H9 (cell line): ENCODE measurements around the gene ZNF354C. TPM values are rescaled to one million over a fixed set of nuclear protein-coding genes. Genes with fewer than 3 reads are reported as not detected.

Experiments used
- DNase-seq: peaks from one replicate; pipeline ENCODE4 v3.0.0-alpha.2; 2017
- H2AFZ ChIP-seq: one replicate; pipeline ENCODE4 v1.6.1; 2013; ENCODE audit warnings: mild to moderate bottlenecking, low read length, control low read depth, moderate library complexity
- H2AK5ac ChIP-seq: 2 replicates; pipeline ENCODE4 v1.6.1; 2013; ENCODE audit warnings: low read length, control low read depth, mixed read lengths; ENCODE audit not compliant: insufficient read length
- H2BK120ac ChIP-seq: one replicate; pipeline ENCODE4 v1.6.1; 2013; ENCODE audit warnings: low read depth, mild to moderate bottlenecking, low read length, control low read depth, inconsistent platforms; ENCODE audit not compliant: poor library complexity, severe bottlenecking
- H2BK12ac ChIP-seq: 2 replicates; pipeline ENCODE4 v1.6.1; 2013; ENCODE audit warnings: low read length, control low read depth, mixed read lengths, low read depth; ENCODE audit not compliant: insufficient read length
- H2BK15ac ChIP-seq: 2 replicates; pipeline ENCODE4 v1.6.1; 2013; ENCODE audit warnings: low read depth, low read length, control low read depth
- H2BK20ac ChIP-seq: one replicate; pipeline ENCODE4 v1.6.1; 2013; ENCODE audit warnings: low read depth, mild to moderate bottlenecking, low read length, control low read depth, inconsistent platforms; ENCODE audit not compliant: poor library complexity, severe bottlenecking
- H2BK5ac ChIP-seq: 2 replicates; pipeline ENCODE4 v1.6.1; 2013; ENCODE audit warnings: low read length, control low read depth, mixed read lengths; ENCODE audit not compliant: insufficient read length
- H3K14ac ChIP-seq: 2 replicates; pipeline ENCODE4 v1.6.1; 2013; ENCODE audit warnings: low read length, control low read depth; ENCODE audit not compliant: insufficient read depth
- H3K18ac ChIP-seq: 2 replicates; pipeline ENCODE4 v1.6.1; 2013; ENCODE audit warnings: low read depth, mild to moderate bottlenecking, mixed read lengths, low read length, control low read depth; ENCODE audit not compliant: insufficient read length
- H3K23ac ChIP-seq: 2 replicates; pipeline ENCODE4 v1.6.1; 2013; ENCODE audit warnings: low read length, control low read depth, mixed read lengths, low read depth; ENCODE audit not compliant: insufficient read length
- H3K23me2 ChIP-seq: 2 replicates; pipeline ENCODE4 v1.6.1; 2013; ENCODE audit warnings: low read depth, mild to moderate bottlenecking, mixed read lengths, low read length, control low read depth; ENCODE audit not compliant: insufficient read length, poor library complexity, severe bottlenecking
- H3K27ac ChIP-seq: 2 replicates; pipeline ENCODE4 v1.5.1; 2013; ENCODE audit warnings: low read length, control low read depth, mixed read lengths, low read depth; ENCODE audit not compliant: insufficient read length
- H3K27me3 ChIP-seq: 2 replicates; pipeline ENCODE4 v1.6.1; 2013; ENCODE audit warnings: low read length, control low read depth, inconsistent platforms; ENCODE audit not compliant: insufficient read depth
- H3K4ac ChIP-seq: 2 replicates; pipeline ENCODE4 v1.6.1; 2013; ENCODE audit warnings: low read depth, mild to moderate bottlenecking, control low read depth, inconsistent platforms, low read length, moderate library complexity
- H3K4me1 ChIP-seq: 2 replicates; pipeline ENCODE4 v1.6.1; 2013; ENCODE audit warnings: low read length, control low read depth, inconsistent platforms; ENCODE audit not compliant: insufficient read depth
- H3K4me2 ChIP-seq: 2 replicates; pipeline ENCODE4 v1.6.1; 2013; ENCODE audit warnings: low read length, control low read depth, mixed read lengths; ENCODE audit not compliant: insufficient read length, insufficient read depth
- H3K56ac ChIP-seq: 2 replicates; pipeline ENCODE4 v1.6.1; 2013; ENCODE audit warnings: low read depth, mild to moderate bottlenecking, mixed read lengths, low read length, control low read depth; ENCODE audit not compliant: insufficient read length
- H3K79me1 ChIP-seq: 2 replicates; pipeline ENCODE4 v1.6.1; 2013; ENCODE audit warnings: low read depth, mild to moderate bottlenecking, moderate library complexity, low read length, control low read depth, inconsistent platforms; ENCODE audit not compliant: insufficient read depth, poor library complexity, severe bottlenecking
- H3K79me2 ChIP-seq: 2 replicates; pipeline ENCODE4 v1.6.1; 2013; ENCODE audit warnings: low read length, control low read depth, inconsistent platforms; ENCODE audit not compliant: insufficient read depth
- H3K9ac ChIP-seq: 2 replicates; pipeline ENCODE4 v1.6.1; 2013; ENCODE audit warnings: low read length, control low read depth, mixed read lengths; ENCODE audit not compliant: insufficient read length; ENCODE audit errors: extremely low read depth
- H3K9me3 ChIP-seq: one replicate; pipeline ENCODE4 v1.6.1; 2013; ENCODE audit warnings: low read depth, low read length, inconsistent platforms; ENCODE audit not compliant: control insufficient read depth
- H3T11ph ChIP-seq: one replicate; pipeline ENCODE4 v1.6.1; 2013; ENCODE audit warnings: mild to moderate bottlenecking, low read length, control low read depth, inconsistent platforms
- H4K20me1 ChIP-seq: one replicate; pipeline ENCODE4 v1.6.1; 2013; ENCODE audit not compliant: control insufficient read depth, insufficient read length, insufficient read depth
- H4K5ac ChIP-seq: 2 replicates; pipeline ENCODE4 v1.6.1; 2013; ENCODE audit warnings: low read depth, mild to moderate bottlenecking, mixed read lengths, low read length, control low read depth; ENCODE audit not compliant: insufficient read length
- H4K8ac ChIP-seq: replicated peaks from 2 replicates; pipeline ENCODE4 v1.6.1; 2013; ENCODE audit warnings: low read length, control low read depth, mixed read lengths, low read depth; ENCODE audit not compliant: insufficient read length
- H4K91ac ChIP-seq: 2 replicates; pipeline ENCODE4 v1.6.1; 2013; ENCODE audit warnings: low read depth, mild to moderate bottlenecking, moderate library complexity, mixed read lengths, low read length, control low read depth; ENCODE audit not compliant: insufficient read length
- H3K27ac Mint-ChIP-seq, 3 experiments: 2 replicates in 2 of 3; 3 replicates in 1 of 3; pipeline ENCODE4 v1.8.0; 2020 to 2021; ENCODE audit warnings: mixed read lengths in 3 of 3, mild to moderate bottlenecking in 1 of 3, moderate library complexity in 1 of 3
- H3K27me3 Mint-ChIP-seq: 2 replicates; pipeline ENCODE4 v1.8.0; 2021; ENCODE audit warnings: low read depth, mild to moderate bottlenecking, moderate library complexity, mixed read lengths
- H3K36me3 Mint-ChIP-seq, 3 experiments: 2 replicates in 2 of 3; 3 replicates in 1 of 3; pipeline ENCODE4 v1.8.0; 2020 to 2021; ENCODE audit warnings: low read depth in 3 of 3, mixed read lengths in 3 of 3; ENCODE audit not compliant: insufficient read depth in 1 of 3
- H3K4me1 Mint-ChIP-seq, 2 experiments: 2 replicates each; pipeline ENCODE4 v1.8.0; 2020; ENCODE audit warnings: mixed read lengths in 2 of 2
- H3K4me3 Mint-ChIP-seq, 2 experiments: 2 replicates in 1 of 2; 3 replicates in 1 of 2; pipeline ENCODE4 v1.8.0; 2020 to 2021; ENCODE audit warnings: mild to moderate bottlenecking in 2 of 2, mixed read lengths in 2 of 2, moderate library complexity in 1 of 2
- H3K9me3 Mint-ChIP-seq, 2 experiments: 2 replicates in 1 of 2; 3 replicates in 1 of 2; pipeline ENCODE4 v1.8.0; 2020; ENCODE audit warnings: mild to moderate bottlenecking in 2 of 2, mixed read lengths in 2 of 2, moderate library complexity in 1 of 2
- WGBS: extraction: QIAGEN DNeasy Blood & Tissue Kit; methylation state at CpG from one replicate; pipeline ENCODE4 v1.1.7; 2013; ENCODE audit warnings: missing lambda C conversion rate, low lambda C conversion rate, mixed read lengths; ENCODE audit not compliant: insufficient read length; ENCODE audit errors: extremely low coverage; 5-methylcytosine and 5-hydroxymethylcytosine counted together
- total RNA-seq: library from RNA; stranded (reverse); gene quantifications from 2 replicates; pipeline ENCODE4 v1.2.1, GENCODE V29; 2021
- TF ChIP-seq, protein P1 (sequence below): fragments of 200-600 bp; sonication (generic); conservative IDR thresholded peaks from 3 replicates; pipeline ENCODE4 v1.8.0; 2021; ENCODE audit warnings: antibody characterized with exemption, mild to moderate bottlenecking

ZNF354C gene
- total RNA-seq, 1 experiment from 2014 or later: 5.4 TPM

DNA sequence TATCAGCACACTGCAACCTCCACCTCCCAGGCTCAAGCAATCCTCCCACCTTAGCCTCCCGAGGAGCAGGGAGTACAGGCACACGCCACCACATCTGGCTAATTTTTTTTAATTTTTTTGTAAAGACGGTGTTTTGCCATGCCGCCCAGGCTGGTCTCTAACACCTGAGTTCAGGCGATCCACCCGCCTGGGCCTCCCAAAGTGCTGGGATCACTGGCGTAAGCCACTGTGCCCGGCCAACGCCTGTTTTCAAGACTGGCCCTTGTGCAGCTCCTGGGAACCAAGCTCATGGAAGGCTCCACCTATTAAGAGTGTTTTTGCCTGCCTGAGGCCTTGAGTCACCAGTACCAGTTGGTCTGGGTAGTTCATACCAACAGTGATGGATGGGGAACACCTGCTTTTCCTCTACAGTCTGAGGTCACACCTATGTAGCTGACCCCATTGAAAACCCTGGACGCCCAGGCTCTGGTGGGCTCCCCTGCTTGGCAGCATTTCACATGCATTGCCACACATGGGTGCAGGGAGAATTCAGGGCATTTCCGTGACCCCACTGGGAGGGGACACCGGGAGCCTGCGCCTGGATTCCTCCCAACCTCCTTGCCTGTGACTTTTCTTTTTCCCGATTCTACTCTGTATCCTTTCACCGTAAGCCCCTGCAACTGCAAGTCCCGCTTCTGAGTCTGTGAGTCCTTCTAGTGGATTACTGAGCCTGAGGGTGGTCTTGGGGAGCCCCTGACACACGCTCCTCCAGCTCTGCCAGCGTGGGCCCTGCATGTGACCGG is 63.5 kb downstream of the ZNF354C start:
- no peaks in the 10 kb centered on the region for H3K79me2 ChIP-seq
- H3T11ph ChIP-seq: no peak overlapping the region
- no peak overlapping the region for H3K14ac ChIP-seq
- H2AFZ ChIP-seq: no peak overlapping the region
- DNase-seq: no peak
- no peak overlapping the region for H3K4me2 ChIP-seq
- H3K9ac ChIP-seq: no peak overlapping the region
- Mint-ChIP-seq H3K27me3 (no peaks in the 10 kb centered on the region), H3K9me3 (peaks cover 27 to 79% of the 10 kb centered on the region in 2 experiments), H3K4me3 (no peak overlapping the region), H3K4me1 (no peaks in the 10 kb centered on the region), H3K36me3 (peaks cover 0 to 12% (median 2%) of the 10 kb centered on the region in 3 experiments; a peak in 6 of 7 replicates), H3K27ac (no peak overlapping the region)
- H3K4ac ChIP-seq: no peak overlapping the region
- H3K23ac ChIP-seq: no peak overlapping the region
- no peak overlapping the region for H2BK12ac ChIP-seq
- WGBS: no CpG with 5 or more reads among the region's 19 CpGs
- no peaks in the 10 kb centered on the region for H3K79me1 ChIP-seq
- no peaks in the 10 kb centered on the region for H3K23me2 ChIP-seq
- TF ChIP-seq, protein P1, sequence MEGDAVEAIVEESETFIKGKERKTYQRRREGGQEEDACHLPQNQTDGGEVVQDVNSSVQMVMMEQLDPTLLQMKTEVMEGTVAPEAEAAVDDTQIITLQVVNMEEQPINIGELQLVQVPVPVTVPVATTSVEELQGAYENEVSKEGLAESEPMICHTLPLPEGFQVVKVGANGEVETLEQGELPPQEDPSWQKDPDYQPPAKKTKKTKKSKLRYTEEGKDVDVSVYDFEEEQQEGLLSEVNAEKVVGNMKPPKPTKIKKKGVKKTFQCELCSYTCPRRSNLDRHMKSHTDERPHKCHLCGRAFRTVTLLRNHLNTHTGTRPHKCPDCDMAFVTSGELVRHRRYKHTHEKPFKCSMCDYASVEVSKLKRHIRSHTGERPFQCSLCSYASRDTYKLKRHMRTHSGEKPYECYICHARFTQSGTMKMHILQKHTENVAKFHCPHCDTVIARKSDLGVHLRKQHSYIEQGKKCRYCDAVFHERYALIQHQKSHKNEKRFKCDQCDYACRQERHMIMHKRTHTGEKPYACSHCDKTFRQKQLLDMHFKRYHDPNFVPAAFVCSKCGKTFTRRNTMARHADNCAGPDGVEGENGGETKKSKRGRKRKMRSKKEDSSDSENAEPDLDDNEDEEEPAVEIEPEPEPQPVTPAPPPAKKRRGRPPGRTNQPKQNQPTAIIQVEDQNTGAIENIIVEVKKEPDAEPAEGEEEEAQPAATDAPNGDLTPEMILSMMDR: no peak
- no peak overlapping the region for H4K91ac ChIP-seq
- no peaks in the 10 kb centered on the region for H3K9me3 ChIP-seq
- H4K20me1 ChIP-seq: no peaks in the 10 kb centered on the region
- H2BK20ac ChIP-seq: no peak overlapping the region
- H4K8ac ChIP-seq: no peak overlapping the region
- no peak overlapping the region for H3K18ac ChIP-seq
- H4K5ac ChIP-seq: no peak overlapping the region
- no peak overlapping the region for H2AK5ac ChIP-seq
- no peaks in the 10 kb centered on the region for H3K4me1 ChIP-seq
- H2BK5ac ChIP-seq: no peak overlapping the region
- H3K27me3 ChIP-seq: no peaks in the 10 kb centered on the region
- H2BK15ac ChIP-seq: no peak overlapping the region
- H2BK120ac ChIP-seq: no peak overlapping the region
- H3K56ac ChIP-seq: no peak overlapping the region
- no peak overlapping the region for H3K27ac ChIP-seq
